HG02840 (cell line): ENCODE results near the gene CYSTM1.

Experiments
- ATAC-seq: cut with Tn5 transposase; IDR thresholded peaks from one replicate; pipeline ENCODE4 v1.9.1; 2021; ENCODE audit warnings: mild to moderate bottlenecking, moderate library complexity, moderate number of reproducible peaks; ENCODE audit not compliant: unreplicated experiment, low FRiP score

The CYSTM1 gene

GRCh38 chr5:140202610-140203009 is 27.6 kb downstream of the CYSTM1 start:
- ATAC-seq = no peak

DNA sequence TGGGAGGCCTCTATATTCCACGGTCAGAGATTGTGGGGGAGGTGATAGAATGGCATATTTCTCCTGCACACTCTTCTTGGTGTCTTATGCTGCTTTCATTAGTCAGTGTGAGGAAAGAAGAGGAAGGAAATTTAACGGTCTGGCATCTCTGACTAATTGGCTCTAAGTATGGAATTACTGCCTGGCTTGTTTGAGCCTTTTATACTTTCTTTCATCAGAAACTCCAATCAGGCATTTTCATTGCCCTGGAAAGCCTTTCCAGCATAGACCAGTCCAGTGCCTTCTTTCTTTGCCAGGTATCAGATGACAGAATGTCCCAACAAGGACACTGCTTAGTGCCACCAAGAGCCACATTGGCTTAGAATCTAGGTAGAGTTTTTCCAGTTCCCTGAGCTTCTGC is 30.2 kb downstream of the CYSTM1 start:
- no peak for ATAC-seq

- ATAC-seq = no peak
These were observed 31.0 kb downstream of the CYSTM1 start for GRCh38 chr5:140205952-140206351.

GRCh38 chr5:140207250-140207964 is 32.4 kb downstream of the CYSTM1 start:
- peak; percentile 54 for ATAC-seq

GRCh38 chr5:140208065-140208464 is 33.1 kb downstream of the CYSTM1 start:
- ATAC-seq = no peak

GRCh38 chr5:140213370-140213983 is 38.5 kb downstream of the CYSTM1 start:
- ATAC-seq = peak; percentile 52

DNA sequence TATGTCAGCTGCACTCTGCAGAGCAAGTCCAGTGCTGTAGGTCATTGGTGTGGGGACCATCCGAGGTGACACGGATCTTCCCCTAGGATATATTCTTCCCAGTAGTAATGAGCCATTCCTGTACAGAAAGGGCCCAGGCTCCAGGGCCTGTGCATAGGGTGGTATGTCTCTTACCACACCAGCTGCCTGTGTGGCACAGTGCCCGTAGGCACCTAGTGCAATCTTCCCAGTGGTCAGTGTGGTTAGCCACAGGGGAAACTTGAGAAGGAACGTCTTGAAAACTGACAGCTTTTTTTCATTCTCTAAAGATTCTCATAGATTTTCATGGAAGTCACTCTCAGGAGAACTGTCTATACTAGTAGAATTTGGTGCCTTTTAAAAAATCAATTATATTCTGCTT is 39.8 kb downstream of the CYSTM1 start:
- ATAC-seq = no peak

GRCh38 chr5:140215276-140215675 is 40.3 kb downstream of the CYSTM1 start:
- ATAC-seq = no peak

DNA sequence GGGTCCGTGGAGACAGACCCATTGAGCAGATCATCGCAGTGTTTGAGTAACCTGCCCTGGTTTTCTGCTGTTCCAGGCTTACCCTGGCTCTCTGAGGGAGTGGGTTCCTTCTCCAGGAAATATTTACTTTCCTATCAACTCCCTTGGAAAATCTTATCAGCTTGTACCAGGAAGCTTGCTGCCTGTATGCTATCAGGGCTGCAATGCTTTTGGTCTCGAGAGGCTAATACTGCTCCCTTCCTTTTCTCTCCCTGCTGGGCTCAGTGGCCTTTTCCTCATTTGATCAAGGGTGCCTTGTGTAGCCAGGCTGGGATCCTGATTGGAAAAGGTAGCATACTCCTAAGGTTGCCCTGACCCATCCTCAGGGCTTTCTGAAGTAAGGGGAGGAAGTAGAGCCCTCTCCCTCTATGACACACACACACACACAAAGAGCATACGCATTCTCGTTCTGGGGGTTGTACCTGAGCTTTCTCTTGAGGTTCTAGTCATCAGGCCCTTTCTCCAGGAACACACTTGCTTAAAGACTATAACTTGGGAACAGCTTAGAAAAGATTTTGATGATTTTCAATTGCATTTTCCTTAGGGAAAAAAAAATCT is 41.6 kb downstream of the CYSTM1 start:
- no peak for ATAC-seq

GRCh38 chr5:140217299-140218026 is 42.5 kb downstream of the CYSTM1 start:
- ATAC-seq = no peak

DNA sequence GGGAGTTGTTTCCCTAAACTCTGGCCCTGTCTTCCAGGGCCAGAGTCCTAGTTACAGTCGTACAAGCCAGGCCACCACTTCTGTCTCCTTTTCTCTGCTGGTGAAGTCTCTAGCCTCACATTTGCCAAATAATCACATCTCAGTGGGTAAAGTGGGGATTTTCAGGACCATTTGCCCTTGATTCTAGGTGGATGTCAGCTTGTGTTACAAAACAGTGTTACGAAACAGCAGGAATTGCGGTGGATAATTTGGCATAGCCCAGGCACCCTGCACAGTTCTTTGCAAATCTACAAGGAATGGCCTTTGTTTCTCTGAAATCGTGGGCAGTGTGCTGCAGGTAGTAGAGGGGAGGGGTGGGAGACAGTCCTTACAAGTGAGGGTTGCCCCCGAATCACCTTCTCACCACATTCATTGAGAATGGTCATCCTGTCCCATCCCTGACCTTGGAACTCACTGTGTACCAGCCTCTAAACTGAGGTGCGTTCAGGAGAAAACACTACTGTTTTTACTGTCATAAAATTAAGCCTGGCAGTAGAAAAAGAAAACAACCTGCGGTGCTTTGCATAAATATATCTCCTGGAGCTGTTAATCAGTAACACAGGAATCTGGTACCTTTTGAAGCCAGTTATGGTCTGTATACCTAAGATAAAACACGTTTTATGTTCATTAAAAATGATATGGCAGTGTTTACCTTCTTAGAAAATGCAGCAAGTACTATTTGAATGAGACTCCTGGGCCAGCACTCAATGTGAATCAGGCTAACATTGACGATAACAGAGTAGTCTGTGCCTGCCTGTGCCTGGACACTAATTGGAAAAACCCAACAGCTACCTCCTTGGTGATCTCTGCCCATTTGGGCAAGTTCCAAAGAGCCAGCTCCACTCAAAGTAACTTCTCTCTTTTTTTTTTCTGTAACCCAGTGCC is 44.3 kb downstream of the CYSTM1 start:
- ATAC-seq = peak; percentile 46

- ATAC-seq = peak; percentile 50
These were observed 45.2 kb downstream of the CYSTM1 start for GRCh38 chr5:140220032-140220697.

DNA sequence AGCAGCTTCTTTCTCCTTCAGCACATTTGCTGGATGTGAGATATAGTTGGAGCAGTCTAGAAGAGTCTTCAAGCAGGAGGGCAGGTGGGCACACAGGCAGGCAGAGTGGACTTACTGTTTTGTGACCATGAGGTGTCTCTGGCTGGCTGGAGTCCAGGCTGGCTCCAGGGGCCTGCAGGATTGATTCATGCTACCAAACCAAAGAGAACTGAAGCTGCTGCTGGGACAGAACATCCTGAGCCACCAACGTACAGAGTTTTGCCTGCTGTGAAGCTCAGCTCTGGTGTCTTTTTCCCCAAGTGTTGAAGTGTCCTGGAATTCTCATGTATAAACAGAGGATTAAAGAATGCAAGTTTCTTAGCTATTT is 45.7 kb downstream of the CYSTM1 start:
- ATAC-seq = no peak

GRCh38 chr5:140221697-140222223 is 46.8 kb downstream of the CYSTM1 start:
- ATAC-seq = no peak

DNA sequence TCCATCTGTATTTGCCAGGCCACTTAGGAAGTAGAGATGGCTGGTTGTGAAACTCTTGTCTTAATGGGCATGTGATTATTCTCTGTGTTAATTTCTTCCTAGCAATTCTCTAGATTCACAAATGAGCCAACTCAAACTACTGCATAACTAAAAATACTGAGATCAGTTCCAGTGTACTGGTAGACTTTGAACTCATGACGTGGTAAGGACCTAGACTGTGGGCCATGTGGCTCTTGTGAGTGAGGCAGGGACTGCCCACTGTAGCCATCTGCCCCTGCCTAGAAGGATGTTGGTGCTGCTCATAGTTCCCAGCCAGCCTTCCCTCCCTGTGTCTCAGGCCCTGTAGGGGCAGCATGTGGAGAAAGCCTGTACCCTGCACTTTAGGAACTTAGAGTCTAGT is 47.4 kb downstream of the CYSTM1 start:
- ATAC-seq = no peak

- ATAC-seq = no peak
These were observed 48.6 kb downstream of the CYSTM1 start for GRCh38 chr5:140223567-140223966.

GRCh38 chr5:140224658-140225057 is 49.7 kb downstream of the CYSTM1 start:
- ATAC-seq = no peak

- no peak for ATAC-seq
These were observed 50.4 kb downstream of the CYSTM1 start for GRCh38 chr5:140225396-140225795.

GRCh38 chr5:140227046-140227445 is 52.1 kb downstream of the CYSTM1 start:
- ATAC-seq = no peak
